Mesothelial cell of epicardium (in vitro differentiated cells): ENCODE measurements around the gene ATP6AP2. TPM values are rescaled to one million over a fixed set of nuclear protein-coding genes. Genes with fewer than 3 reads are reported as not detected.

ENCODE experiments used
- DNase-seq, 2 experiments: peaks; one replicate each; pipeline ENCODE4 v3.0.0; 2021; ENCODE audit warnings: low spot score in 2 of 2; ENCODE audit not compliant: unreplicated experiment in 2 of 2
- H3K27ac Mint-ChIP-seq: 2 replicates; pipeline ENCODE4 v1.8.0; 2021; ENCODE audit warnings: mixed read lengths
- H3K27me3 Mint-ChIP-seq: 2 replicates; pipeline ENCODE4 v1.8.0; 2021; ENCODE audit warnings: low read depth, mixed read lengths
- H3K36me3 Mint-ChIP-seq: 2 replicates; pipeline ENCODE4 v1.8.0; 2021; ENCODE audit warnings: mixed read lengths
- H3K4me1 Mint-ChIP-seq: 2 replicates; pipeline ENCODE4 v1.8.0; 2021; ENCODE audit warnings: mixed read lengths
- H3K4me3 Mint-ChIP-seq: 2 replicates; pipeline ENCODE4 v1.8.0; 2021; ENCODE audit warnings: mild to moderate bottlenecking, moderate library complexity, mixed read lengths
- H3K9me3 Mint-ChIP-seq: 2 replicates; pipeline ENCODE4 v1.8.0; 2021; ENCODE audit warnings: mixed read lengths
- CTCF ChIP-seq: fragments of 200-600 bp; sonication (generic); IDR thresholded peaks from one replicate; pipeline ENCODE4 v1.5.0; 2021; ENCODE audit warnings: antibody characterized with exemption; ENCODE audit not compliant: unreplicated experiment
- total RNA-seq: library from RNA; stranded (reverse); gene quantifications from 3 replicates; pipeline ENCODE4 v1.2.1, GENCODE V29; 2021

Gene ATP6AP2
- 84.2 to 95.7 TPM (median 85.6 TPM) in 3 replicates for total RNA-seq

- Mint-ChIP-seq H3K4me1 (peaks cover 9% of the 10 kb centered on the region), H3K9me3 (peaks cover 19% of the 10 kb centered on the region), H3K27me3 (no peaks in the 10 kb centered on the region), H3K36me3 (no peaks in the 10 kb centered on the region), H3K4me3 (peak within 1 kb of the TSS; percentile 91), H3K27ac (peak within 1 kb of the TSS; percentile 93)
- TF ChIP-seq CTCF = no peak
- DNase-seq = peak; percentile 65 to 82
Observed at GRCh38 chrX:40580537-40581335, at the start of gene ATP6AP2. Gene ATP6AP2 (plus strand): TSS chrX:40580970. CDS start chrX:40581066, 96 bp downstream.

- TF ChIP-seq CTCF = no peak
- DNase-seq = no peak
- Mint-ChIP-seq H3K9me3 (peaks cover 13% of the 10 kb centered on the region), H3K36me3 (no peaks in the 10 kb centered on the region), H3K27me3 (no peaks in the 10 kb centered on the region), H3K4me1 (peaks cover 18% of the 10 kb centered on the region), H3K4me3 (no peak overlapping the region), H3K27ac (peak overlapping the region; percentile 95)
Observed at GRCh38 chrX:40531056-40531826, 49.5 kb upstream of the ATP6AP2 start.

GRCh38 chrX:40537310-40537709, 43.5 kb upstream of the ATP6AP2 start:
- no peak for TF ChIP-seq CTCF
- DNase-seq = no peak
- H3K27ac Mint-ChIP-seq = no peak overlapping the region
- H3K4me3 Mint-ChIP-seq = no peak overlapping the region
- H3K4me1 Mint-ChIP-seq = peaks cover 25% of the 10 kb centered on the region
- no peaks in the 10 kb centered on the region for H3K36me3 Mint-ChIP-seq
- H3K27me3 Mint-ChIP-seq = no peaks in the 10 kb centered on the region
- peaks cover 18% of the 10 kb centered on the region for H3K9me3 Mint-ChIP-seq

- H3K9me3 Mint-ChIP-seq = peaks cover 18% of the 10 kb centered on the region
- peak overlapping the region; percentile 82 for H3K27ac Mint-ChIP-seq
- no peak for TF ChIP-seq CTCF
- no peaks in the 10 kb centered on the region for H3K36me3 Mint-ChIP-seq
- peaks cover 25% of the 10 kb centered on the region for H3K4me1 Mint-ChIP-seq
- no peaks in the 10 kb centered on the region for H3K27me3 Mint-ChIP-seq
- DNase-seq = no peak
- no peak overlapping the region for H3K4me3 Mint-ChIP-seq
Observed at GRCh38 chrX:40538406-40538805, 42.4 kb upstream of the ATP6AP2 start.

GRCh38 chrX:40539214-40540142, 41.3 kb upstream of the ATP6AP2 start:
- Mint-ChIP-seq H3K36me3 (no peaks in the 10 kb centered on the region), H3K4me3 (no peak overlapping the region), H3K27me3 (no peaks in the 10 kb centered on the region), H3K27ac (peak overlapping the region; percentile 82), H3K9me3 (peaks cover 18% of the 10 kb centered on the region), H3K4me1 (peaks cover 34% of the 10 kb centered on the region)
- no peak for TF ChIP-seq CTCF
- DNase-seq = no peak
